IMR-90 (cell line): Measurements from ENCODE around the gene SH2B2.
A peak's percentile ranks its signal among the peaks of the same experiment; 100 is the strongest.

Experiments
- BHLHE40 ChIP-seq: fragments of 150-350 bp; IDR thresholded peaks from 2 replicates; pipeline ENCODE4 v1.6.1; 2016; ENCODE audit warnings: mild to moderate bottlenecking, low read depth, low read length
- CEBPB ChIP-seq: IDR thresholded peaks from 2 replicates; pipeline ENCODE4 v1.6.1; 2012; ENCODE audit warnings: low read depth, low read length, improper control_type of control experiment
- CTCF ChIP-seq: conservative IDR thresholded peaks from 2 replicates; pipeline ENCODE4 v1.5.1; 2012; ENCODE audit warnings: mild to moderate bottlenecking, low read depth, low read length, improper control_type of control experiment
- ELK1 ChIP-seq: fragments of 150-350 bp; IDR thresholded peaks from 2 replicates; pipeline ENCODE4 v1.6.1; 2016; ENCODE audit warnings: low read depth, mild to moderate bottlenecking, low read length, moderate library complexity, borderline replicate concordance
- FOS ChIP-seq: fragments of 150-350 bp; IDR thresholded peaks from 2 replicates; pipeline ENCODE4 v1.6.1; 2016; ENCODE audit warnings: low read depth, low read length
- MAZ ChIP-seq: IDR thresholded peaks from 2 replicates; pipeline ENCODE4 v1.6.1; 2012; ENCODE audit warnings: low read depth, mild to moderate bottlenecking, low read length, improper control_type of control experiment, moderate library complexity, borderline replicate concordance
- MXI1 ChIP-seq: IDR thresholded peaks from 2 replicates; pipeline ENCODE4 v1.6.1; 2012; ENCODE audit warnings: low read depth, mild to moderate bottlenecking, low read length, moderate library complexity, borderline replicate concordance
- POLR2A ChIP-seq: IDR thresholded peaks from 2 replicates; pipeline ENCODE4 v1.6.1; 2012; ENCODE audit warnings: mild to moderate bottlenecking, low read depth, low read length
- RAD21 ChIP-seq: IDR thresholded peaks from 2 replicates; pipeline ENCODE4 v1.6.1; 2012; ENCODE audit warnings: low read length, improper control_type of control experiment
- RCOR1 ChIP-seq: IDR thresholded peaks from 2 replicates; pipeline ENCODE4 v1.6.1; 2012; ENCODE audit warnings: mild to moderate bottlenecking, low read length, improper control_type of control experiment; ENCODE audit not compliant: insufficient replicate concordance
- RFX5 ChIP-seq: IDR thresholded peaks from 2 replicates; pipeline ENCODE4 v1.8.0; 2012; ENCODE audit warnings: low read depth, mild to moderate bottlenecking, low read length, moderate library complexity
- SMC3 ChIP-seq: fragments of 150-350 bp; IDR thresholded peaks from 2 replicates; pipeline ENCODE4 v1.6.1; 2016; ENCODE audit warnings: low read depth, mild to moderate bottlenecking, antibody characterized with exemption, low read length, moderate library complexity
- USF2 ChIP-seq: fragments of 150-350 bp; IDR thresholded peaks from 2 replicates; pipeline ENCODE4 v1.6.1; 2017; ENCODE audit warnings: mild to moderate bottlenecking, antibody characterized with exemption, low read length, low read depth

GRCh38 chr7:102272075-102272916, 14.4 kb upstream of the SH2B2 start:
- TF ChIP-seq CTCF, result peak; percentile 94
- no peak for TF ChIP-seq POLR2A
- TF ChIP-seq RCOR1, result no peak
- no peak for TF ChIP-seq MXI1
- no peak for TF ChIP-seq USF2
- TF ChIP-seq RAD21, result peak; percentile 94
- TF ChIP-seq SMC3, result peak; percentile 84
- TF ChIP-seq BHLHE40, result no peak
- TF ChIP-seq ELK1, result no peak
- no peak; the same call in 1 of the 2 replicates for TF ChIP-seq FOS
- TF ChIP-seq MAZ, result peak; percentile 14; the same call in 1 of the 2 replicates
- TF ChIP-seq RFX5, result no peak
- no peak for TF ChIP-seq CEBPB
